WTC11 (cell line): ENCODE measurements around the gene ARL6IP6. TPM values are rescaled to one million over a fixed set of nuclear protein-coding genes. Genes with fewer than 3 reads are reported as not detected.

ENCODE experiments used
- ATAC-seq: fragments of 200-7000 bp; cut with Tn5 transposase; 2 replicates; pipeline ENCODE4 v1.10.0; 2021; ENCODE audit warnings: mild to moderate bottlenecking, moderate library complexity
- CTCF ChIA-PET: fragments of 300-600 bp; sonication (Branson Sonifier 250); formaldehyde crosslinking; loops from one replicate; lab custom pipeline; 2021; ENCODE audit warnings: antibody characterized with exemption; lab: Charles Lee
- POLR2A ChIA-PET: fragments of 350-600 bp; sonication (Branson Sonifier 250); formaldehyde crosslinking; loops from one replicate; lab custom pipeline; 2021; ENCODE audit warnings: antibody characterized with exemption; lab: Charles Lee
- DNase-seq: peaks from one replicate; pipeline ENCODE4 v3.0.0; 2021; ENCODE audit warnings: low spot score
- H3K27ac Mint-ChIP-seq: 2 replicates; pipeline ENCODE4 v1.8.0; 2021; ENCODE audit warnings: mixed read lengths
- H3K27me3 Mint-ChIP-seq: 2 replicates; pipeline ENCODE4 v1.8.0; 2021; ENCODE audit warnings: low read depth, mild to moderate bottlenecking, moderate library complexity, mixed read lengths
- H3K36me3 Mint-ChIP-seq: 2 replicates; pipeline ENCODE4 v1.8.0; 2021; ENCODE audit warnings: mixed read lengths
- H3K4me1 Mint-ChIP-seq: 2 replicates; pipeline ENCODE4 v1.8.0; 2022; ENCODE audit warnings: mixed read lengths
- H3K4me3 Mint-ChIP-seq: 2 replicates; pipeline ENCODE4 v1.8.0; 2021; ENCODE audit warnings: mild to moderate bottlenecking, moderate library complexity, mixed read lengths
- H3K9me3 Mint-ChIP-seq: 2 replicates; pipeline ENCODE4 v1.8.0; 2021; ENCODE audit warnings: mixed read lengths
- CREM ChIP-seq: sonication (generic); formaldehyde crosslinking; IDR thresholded peaks from 2 replicates; pipeline ENCODE4 v1.8.1; 2022; ENCODE audit warnings: mild to moderate bottlenecking, missing genetic modification reagents, moderate library complexity
- ESRRA ChIP-seq: sonication (generic); formaldehyde crosslinking; IDR thresholded peaks from 2 replicates; pipeline ENCODE4 v1.8.1; 2022; ENCODE audit warnings: mild to moderate bottlenecking, missing genetic modification reagents, borderline replicate concordance
- GTF2I ChIP-seq: fragments of 250-450 bp; sonication (Bioruptor Pico); conservative IDR thresholded peaks from 2 replicates; pipeline ENCODE4 v1.4.0; 2021; ENCODE audit warnings: mild to moderate bottlenecking
- PREB ChIP-seq: sonication (generic); formaldehyde crosslinking; IDR thresholded peaks from 2 replicates; pipeline ENCODE4 v1.8.1; 2022; ENCODE audit warnings: mild to moderate bottlenecking, missing genetic modification reagents, moderate library complexity, borderline replicate concordance
- TEAD4 ChIP-seq: sonication (generic); formaldehyde crosslinking; IDR thresholded peaks from 2 replicates; pipeline ENCODE4 v1.8.0; 2022; ENCODE audit warnings: mild to moderate bottlenecking, missing genetic modification reagents
- ZBTB21 ChIP-seq: sonication (generic); formaldehyde crosslinking; IDR thresholded peaks from 2 replicates; pipeline ENCODE4 v1.8.1; 2023; ENCODE audit warnings: mild to moderate bottlenecking, missing genetic modification reagents, borderline replicate concordance
- ZNF219 ChIP-seq: sonication (generic); formaldehyde crosslinking; IDR thresholded peaks from 2 replicates; pipeline ENCODE4 v1.8.0; 2023; ENCODE audit warnings: missing genetic modification reagents, mild to moderate bottlenecking, borderline replicate concordance
- ZNF281 ChIP-seq: sonication (generic); formaldehyde crosslinking; IDR thresholded peaks from 2 replicates; pipeline ENCODE4 v1.8.0; 2023; ENCODE audit warnings: mild to moderate bottlenecking, missing genetic modification reagents
- ZNF532 ChIP-seq: fragments of 250-450 bp; sonication (Bioruptor Pico); IDR thresholded peaks from 2 replicates; pipeline ENCODE4 v1.9.0; 2021; ENCODE audit warnings: mild to moderate bottlenecking, borderline replicate concordance
- ZNF671 ChIP-seq: fragments of 250-450 bp; sonication (Bioruptor Pico); IDR thresholded peaks from 2 replicates; pipeline ENCODE4 v1.8.0; 2021; ENCODE audit warnings: mild to moderate bottlenecking
- total RNA-seq: library from RNA; stranded (reverse); gene quantifications from 3 replicates; pipeline ENCODE4 v1.2.3, GENCODE V29; 2021
- TF ChIP-seq, protein P1 (sequence below): sonication (generic); formaldehyde crosslinking; IDR thresholded peaks from 2 replicates; pipeline ENCODE4 v1.8.1; 2022; ENCODE audit warnings: mild to moderate bottlenecking, moderate library complexity, missing genetic modification reagents
- TF ChIP-seq, protein P2 (sequence below): sonication (generic); formaldehyde crosslinking; IDR thresholded peaks from 2 replicates; pipeline ENCODE4 v1.8.1; 2023; ENCODE audit warnings: mild to moderate bottlenecking, missing genetic modification reagents, moderate library complexity
- TF ChIP-seq, protein P3 (sequence below): sonication (generic); formaldehyde crosslinking; IDR thresholded peaks from 2 replicates; pipeline ENCODE4 v1.8.1; 2023; ENCODE audit warnings: mild to moderate bottlenecking, missing genetic modification reagents
- TF ChIP-seq, protein P4 (sequence below): fragments of 250-450 bp; sonication (Bioruptor Pico); IDR thresholded peaks from 2 replicates; pipeline ENCODE4 v1.9.0; 2021; ENCODE audit warnings: mild to moderate bottlenecking

The ARL6IP6 gene
- total RNA-seq, 1 experiment from 2014 or later: 40.4 TPM

GRCh38 chr2:152695763-152696162, 22.7 kb upstream of the ARL6IP6 start (continued):
- TF ChIP-seq ZNF281 (CRISPR knock-in tag): no peak
- TF ChIP-seq, all 79 proteins: peak for 0

- Mint-ChIP-seq H3K4me3 (no peak overlapping the region), H3K27me3 (no peaks in the 10 kb centered on the region), H3K27ac (no peak overlapping the region), H3K36me3 (peaks cover 14% of the 10 kb centered on the region), H3K9me3 (peaks cover 5% of the 10 kb centered on the region), H3K4me1 (peaks cover 8% of the 10 kb centered on the region)
- TF ChIP-seq, protein P1, sequence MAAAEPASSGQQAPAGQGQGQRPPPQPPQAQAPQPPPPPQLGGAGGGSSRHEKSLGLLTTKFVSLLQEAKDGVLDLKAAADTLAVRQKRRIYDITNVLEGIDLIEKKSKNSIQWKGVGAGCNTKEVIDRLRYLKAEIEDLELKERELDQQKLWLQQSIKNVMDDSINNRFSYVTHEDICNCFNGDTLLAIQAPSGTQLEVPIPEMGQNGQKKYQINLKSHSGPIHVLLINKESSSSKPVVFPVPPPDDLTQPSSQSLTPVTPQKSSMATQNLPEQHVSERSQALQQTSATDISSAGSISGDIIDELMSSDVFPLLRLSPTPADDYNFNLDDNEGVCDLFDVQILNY: no peak
- TF ChIP-seq PREB (CRISPR knock-in tag): no peak
- TF ChIP-seq ZNF219 (CRISPR knock-in tag): no peak
- no peak for TF ChIP-seq ZNF671 (CRISPR knock-in tag)
- DNase-seq (no peak), ATAC-seq (no peak)
- ChIA-PET CTCF (no interaction called here), POLR2A (no interaction called here)
Observed at GRCh38 chr2:152696476-152696875, 21.9 kb upstream of the ARL6IP6 start.

- H3K4me3 Mint-ChIP-seq: no peak overlapping the region
- peak overlapping the region; percentile 91 for H3K27ac Mint-ChIP-seq
- CTCF ChIA-PET: no interaction called here
- H3K9me3 Mint-ChIP-seq: peaks cover 11% of the 10 kb centered on the region
- no peak for DNase-seq
- no peak for TF ChIP-seq ESRRA
- no peak for TF ChIP-seq ZBTB21
- no peak for TF ChIP-seq CREM
- no peak for TF ChIP-seq ZNF219 (CRISPR knock-in tag)
- no peak for TF ChIP-seq ZNF532 (CRISPR knock-in tag)
- H3K4me1 Mint-ChIP-seq: peaks cover 44% of the 10 kb centered on the region
- POLR2A ChIA-PET: no interaction called here
- no peak for ATAC-seq
- peaks cover 26% of the 10 kb centered on the region for H3K36me3 Mint-ChIP-seq
- H3K27me3 Mint-ChIP-seq: no peaks in the 10 kb centered on the region
Observed at GRCh38 chr2:152701198-152701597, 17.2 kb upstream of the ARL6IP6 start.

GRCh38 chr2:152706477-152707021, 11.9 kb upstream of the ARL6IP6 start:
- peaks cover 49% of the 10 kb centered on the region for H3K4me1 Mint-ChIP-seq
- POLR2A ChIA-PET: interaction anchor here (1.6 kb wide), 1 partner anchor 11 kb away, joined by 10 read pairs; the partner anchor contains the start of gene PRPF40A
- no peaks in the 10 kb centered on the region for H3K27me3 Mint-ChIP-seq
- DNase-seq: no peak
- peaks cover 6% of the 10 kb centered on the region for H3K9me3 Mint-ChIP-seq
- ATAC-seq: no peak
- peaks cover 45% of the 10 kb centered on the region for H3K36me3 Mint-ChIP-seq
- H3K4me3 Mint-ChIP-seq: no peak overlapping the region
- CTCF ChIA-PET: interaction anchor here (1.1 kb wide), 1 partner anchor 10 kb away, joined by 3 read pairs; no protein-coding TSS in a partner anchor
- no peak overlapping the region for H3K27ac Mint-ChIP-seq
- TF ChIP-seq, protein P2, sequence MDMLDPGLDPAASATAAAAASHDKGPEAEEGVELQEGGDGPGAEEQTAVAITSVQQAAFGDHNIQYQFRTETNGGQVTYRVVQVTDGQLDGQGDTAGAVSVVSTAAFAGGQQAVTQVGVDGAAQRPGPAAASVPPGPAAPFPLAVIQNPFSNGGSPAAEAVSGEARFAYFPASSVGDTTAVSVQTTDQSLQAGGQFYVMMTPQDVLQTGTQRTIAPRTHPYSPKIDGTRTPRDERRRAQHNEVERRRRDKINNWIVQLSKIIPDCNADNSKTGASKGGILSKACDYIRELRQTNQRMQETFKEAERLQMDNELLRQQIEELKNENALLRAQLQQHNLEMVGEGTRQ (CRISPR knock-in tag): no peak
- no peak for TF ChIP-seq TEAD4 (CRISPR knock-in tag)
- TF ChIP-seq ZBTB21: no peak
- TF ChIP-seq, protein P3, sequence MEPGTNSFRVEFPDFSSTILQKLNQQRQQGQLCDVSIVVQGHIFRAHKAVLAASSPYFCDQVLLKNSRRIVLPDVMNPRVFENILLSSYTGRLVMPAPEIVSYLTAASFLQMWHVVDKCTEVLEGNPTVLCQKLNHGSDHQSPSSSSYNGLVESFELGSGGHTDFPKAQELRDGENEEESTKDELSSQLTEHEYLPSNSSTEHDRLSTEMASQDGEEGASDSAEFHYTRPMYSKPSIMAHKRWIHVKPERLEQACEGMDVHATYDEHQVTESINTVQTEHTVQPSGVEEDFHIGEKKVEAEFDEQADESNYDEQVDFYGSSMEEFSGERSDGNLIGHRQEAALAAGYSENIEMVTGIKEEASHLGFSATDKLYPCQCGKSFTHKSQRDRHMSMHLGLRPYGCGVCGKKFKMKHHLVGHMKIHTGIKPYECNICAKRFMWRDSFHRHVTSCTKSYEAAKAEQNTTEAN (CRISPR knock-in tag): no peak
- TF ChIP-seq, protein P4, sequence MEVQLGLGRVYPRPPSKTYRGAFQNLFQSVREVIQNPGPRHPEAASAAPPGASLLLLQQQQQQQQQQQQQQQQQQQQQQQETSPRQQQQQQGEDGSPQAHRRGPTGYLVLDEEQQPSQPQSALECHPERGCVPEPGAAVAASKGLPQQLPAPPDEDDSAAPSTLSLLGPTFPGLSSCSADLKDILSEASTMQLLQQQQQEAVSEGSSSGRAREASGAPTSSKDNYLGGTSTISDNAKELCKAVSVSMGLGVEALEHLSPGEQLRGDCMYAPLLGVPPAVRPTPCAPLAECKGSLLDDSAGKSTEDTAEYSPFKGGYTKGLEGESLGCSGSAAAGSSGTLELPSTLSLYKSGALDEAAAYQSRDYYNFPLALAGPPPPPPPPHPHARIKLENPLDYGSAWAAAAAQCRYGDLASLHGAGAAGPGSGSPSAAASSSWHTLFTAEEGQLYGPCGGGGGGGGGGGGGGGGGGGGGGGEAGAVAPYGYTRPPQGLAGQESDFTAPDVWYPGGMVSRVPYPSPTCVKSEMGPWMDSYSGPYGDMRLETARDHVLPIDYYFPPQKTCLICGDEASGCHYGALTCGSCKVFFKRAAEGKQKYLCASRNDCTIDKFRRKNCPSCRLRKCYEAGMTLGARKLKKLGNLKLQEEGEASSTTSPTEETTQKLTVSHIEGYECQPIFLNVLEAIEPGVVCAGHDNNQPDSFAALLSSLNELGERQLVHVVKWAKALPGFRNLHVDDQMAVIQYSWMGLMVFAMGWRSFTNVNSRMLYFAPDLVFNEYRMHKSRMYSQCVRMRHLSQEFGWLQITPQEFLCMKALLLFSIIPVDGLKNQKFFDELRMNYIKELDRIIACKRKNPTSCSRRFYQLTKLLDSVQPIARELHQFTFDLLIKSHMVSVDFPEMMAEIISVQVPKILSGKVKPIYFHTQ (CRISPR knock-in tag): no peak
- no peak for TF ChIP-seq GTF2I (CRISPR knock-in tag)
